ENCODE measurements around the gene TAF11. TPM values are rescaled to one million over a fixed set of nuclear protein-coding genes. Genes with fewer than 3 reads are reported as not detected.

Gene TAF11
- total RNA-seq, 1 donor from 2014 or later = 27.1 TPM

DNA sequence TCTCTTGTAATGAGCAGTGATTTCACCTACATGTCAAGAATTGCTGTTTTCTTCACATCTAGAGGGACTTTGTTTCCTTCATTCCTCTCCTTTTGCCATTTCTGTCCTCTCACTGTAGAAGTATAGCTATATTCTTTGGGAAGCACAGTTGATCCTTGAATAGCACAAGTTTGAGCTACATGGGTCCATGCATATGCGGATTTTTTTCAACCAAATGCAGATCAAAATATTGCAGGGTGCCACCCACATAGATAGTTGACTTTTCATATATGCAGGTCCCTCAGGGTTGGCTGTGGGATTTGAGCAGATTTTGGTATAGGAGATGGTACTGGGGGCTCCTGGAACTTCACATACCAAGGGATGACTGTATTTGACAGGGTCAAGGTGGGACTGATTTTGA is 54.9 kb downstream of the TAF11 start:
- peaks cover 5 to 8% (median 7%) of the 10 kb centered on the region in 3 donors for H3K4me1 ChIP-seq (ENCODE audit: control insufficient read depth in 3 of 3, insufficient read depth in 3 of 3, low read length in 3 of 3)
- H3K36me3 ChIP-seq (ENCODE audit: control insufficient read depth in 3 of 3, insufficient read depth in 3 of 3, low read length in 3 of 3) = peaks cover 6 to 29% (median 20%) of the 10 kb centered on the region in 3 donors
- H3K27me3 ChIP-seq (ENCODE audit: control insufficient read depth in 3 of 3, insufficient read depth in 3 of 3, low read length in 3 of 3) = no peaks in the 10 kb centered on the region
- H3K9me3 ChIP-seq (ENCODE audit: control insufficient read depth in 3 of 3, low read length in 3 of 3) = no peaks in the 10 kb centered on the region
- H3K9ac ChIP-seq (ENCODE audit: low read depth in 1 of 3, low read length in 3 of 3) = no peak overlapping the region
- no peak overlapping the region for H3K27ac ChIP-seq (ENCODE audit: low read depth, low read length)
- no peak overlapping the region for H3K4me3 ChIP-seq (ENCODE audit: low read length in 3 of 3)

DNA sequence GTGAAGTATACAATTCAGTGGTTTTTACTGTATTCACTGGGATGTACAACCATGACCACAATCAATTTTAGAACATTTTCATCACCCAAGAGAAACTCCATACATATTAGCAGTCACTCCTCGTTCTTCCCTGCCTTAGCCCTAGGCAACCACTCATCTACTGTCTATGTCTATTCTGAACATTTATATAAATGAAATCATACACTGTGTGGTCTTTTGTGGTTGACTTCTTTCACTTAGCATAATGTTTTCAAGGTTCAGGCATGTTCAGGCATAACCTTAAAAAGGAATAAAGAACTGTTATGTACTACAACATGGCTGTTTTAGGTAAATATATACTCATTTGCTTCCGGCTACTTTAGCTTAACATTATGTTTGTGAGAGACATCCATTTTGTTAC is 58.7 kb downstream of the TAF11 start:
- Histone ChIP-seq H3K4me1 (ENCODE audit: control insufficient read depth in 3 of 3, insufficient read depth in 3 of 3, low read length in 3 of 3) (no peaks in the 10 kb centered on the region), H3K9me3 (ENCODE audit: control insufficient read depth in 3 of 3, low read length in 3 of 3) (no peaks in the 10 kb centered on the region), H3K9ac (ENCODE audit: low read depth in 1 of 3, low read length in 3 of 3) (no peak overlapping the region), H3K27ac (ENCODE audit: low read depth, low read length) (no peak overlapping the region), H3K36me3 (ENCODE audit: control insufficient read depth in 3 of 3, insufficient read depth in 3 of 3, low read length in 3 of 3) (peaks cover 3 to 19% (median 7%) of the 10 kb centered on the region in 3 donors), H3K4me3 (ENCODE audit: low read length in 3 of 3) (no peak overlapping the region), H3K27me3 (ENCODE audit: control insufficient read depth in 3 of 3, insufficient read depth in 3 of 3, low read length in 3 of 3) (no peaks in the 10 kb centered on the region)

Other genes starting within 250 kb of the TAF11 start
- 64.7 TPM for gene ILRUN, start 191.3 kb downstream of the TAF11 start, total RNA-seq
- 44.4 TPM for gene SNRPC, start 130.5 kb downstream of the TAF11 start, total RNA-seq
- 8.4 TPM for gene BLTP3A, start 96.0 kb downstream of the TAF11 start, total RNA-seq
- gene ANKS1A, start 1.2 kb upstream of the TAF11 start, total RNA-seq = 11.5 TPM

Measured in skeletal muscle tissue (tissue), 4 donors.